Nephron (organoid): ENCODE results near the gene LRCH1.

Experiments
- H3K27ac Mint-ChIP-seq, 3 experiments: 2 replicates each; pipeline ENCODE4 v1.8.0; 2020; ENCODE audit warnings: mixed read lengths in 3 of 3, mild to moderate bottlenecking in 2 of 3, moderate library complexity in 1 of 3
- H3K27me3 Mint-ChIP-seq: 2 replicates; pipeline ENCODE4 v1.8.0; 2021; ENCODE audit warnings: low read depth, mild to moderate bottlenecking, moderate library complexity, mixed read lengths
- H3K36me3 Mint-ChIP-seq: 2 replicates; pipeline ENCODE4 v1.8.0; 2020; ENCODE audit warnings: low read depth, mixed read lengths
- H3K4me1 Mint-ChIP-seq: 2 replicates; pipeline ENCODE4 v1.8.0; 2020; ENCODE audit warnings: mixed read lengths
- H3K4me3 Mint-ChIP-seq, 3 experiments: 2 replicates each; pipeline ENCODE4 v1.8.0; 2020; ENCODE audit warnings: mild to moderate bottlenecking in 3 of 3, mixed read lengths in 3 of 3, moderate library complexity in 2 of 3
- H3K9me3 Mint-ChIP-seq: 2 replicates; pipeline ENCODE4 v1.8.0; 2020; ENCODE audit warnings: mixed read lengths
- TF ChIP-seq, protein P1 (sequence below), 3 experiments: fragments of 200-600 bp; sonication (generic); IDR thresholded peaks; one replicate each; pipeline ENCODE4 v1.5.0; 2021; ENCODE audit warnings: antibody characterized with exemption in 3 of 3; ENCODE audit not compliant: unreplicated experiment in 3 of 3

LRCH1 gene

DNA sequence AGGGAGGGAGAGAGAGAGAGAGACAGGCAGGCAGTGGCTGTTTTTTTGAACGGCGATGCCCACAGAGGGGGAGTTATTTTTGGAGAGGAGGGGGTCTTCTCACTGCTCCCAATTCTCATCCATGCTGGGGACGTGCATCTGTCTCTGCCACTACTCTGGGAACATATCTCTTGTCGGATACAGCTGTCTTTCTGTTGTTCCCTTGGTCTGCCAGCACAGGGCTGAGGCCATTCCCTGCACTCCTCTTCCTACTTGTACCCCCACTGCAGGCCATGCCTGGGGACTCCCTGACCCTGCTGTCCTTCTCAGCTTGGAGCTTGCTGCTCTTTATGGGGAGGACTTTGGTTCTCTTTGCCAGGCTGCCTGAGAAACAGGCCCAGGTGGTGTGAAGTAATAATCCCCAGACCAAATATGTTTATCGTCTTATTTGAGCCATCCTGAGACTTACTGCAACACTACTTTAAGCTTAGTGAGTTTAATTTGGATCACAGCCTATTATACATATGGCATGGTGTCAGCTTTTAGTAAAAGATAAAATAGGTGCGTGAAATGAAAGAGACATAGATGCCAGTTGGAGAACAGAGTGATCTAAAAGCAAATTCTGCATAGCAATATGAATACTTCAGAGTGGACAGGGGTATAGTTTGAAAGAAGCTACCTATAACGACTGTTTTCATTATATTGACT, 19.1 kb downstream of the LRCH1 start:
- H3K27ac Mint-ChIP-seq, result peak overlapping the region; percentile 45 to 68 (median 61)

DNA sequence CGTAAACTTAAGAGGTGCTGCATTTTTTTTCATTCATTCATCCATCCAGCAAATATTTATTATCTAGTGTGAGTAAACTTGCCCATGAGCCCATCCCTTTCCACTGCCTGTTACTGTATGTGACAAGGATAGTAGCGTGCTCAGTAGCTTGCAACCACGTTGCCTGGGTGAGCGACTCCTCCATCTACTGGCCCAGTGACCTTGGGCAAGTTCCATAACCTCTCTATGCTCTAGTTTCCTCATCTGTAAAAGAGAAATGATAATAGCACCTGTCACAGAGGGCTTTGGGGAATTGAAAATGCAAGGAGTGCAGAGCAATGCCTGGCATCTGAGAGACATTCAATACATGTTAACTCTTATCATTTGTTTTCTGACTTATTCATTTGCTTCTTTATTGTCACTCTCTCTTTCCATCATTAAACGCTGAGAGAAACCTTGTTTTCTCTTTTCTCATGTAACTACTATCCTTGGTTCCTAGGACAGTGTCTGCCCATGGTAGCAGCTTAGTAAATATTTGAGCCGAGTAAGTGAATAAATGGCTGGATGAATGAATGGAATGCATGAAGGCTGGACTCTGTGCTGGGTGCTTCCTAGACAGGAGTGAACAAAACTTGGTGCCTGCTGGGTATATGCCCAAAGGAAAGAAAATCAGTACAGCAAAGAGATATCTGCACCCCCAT, 19.9 kb downstream of the LRCH1 start:
- H3K4me3 Mint-ChIP-seq, result no peak overlapping the region
- no peaks in the 10 kb centered on the region for H3K36me3 Mint-ChIP-seq
- peak overlapping the region; percentile 45 to 68 (median 61) for H3K27ac Mint-ChIP-seq
- H3K9me3 Mint-ChIP-seq, result no peaks in the 10 kb centered on the region
- TF ChIP-seq, protein P1, sequence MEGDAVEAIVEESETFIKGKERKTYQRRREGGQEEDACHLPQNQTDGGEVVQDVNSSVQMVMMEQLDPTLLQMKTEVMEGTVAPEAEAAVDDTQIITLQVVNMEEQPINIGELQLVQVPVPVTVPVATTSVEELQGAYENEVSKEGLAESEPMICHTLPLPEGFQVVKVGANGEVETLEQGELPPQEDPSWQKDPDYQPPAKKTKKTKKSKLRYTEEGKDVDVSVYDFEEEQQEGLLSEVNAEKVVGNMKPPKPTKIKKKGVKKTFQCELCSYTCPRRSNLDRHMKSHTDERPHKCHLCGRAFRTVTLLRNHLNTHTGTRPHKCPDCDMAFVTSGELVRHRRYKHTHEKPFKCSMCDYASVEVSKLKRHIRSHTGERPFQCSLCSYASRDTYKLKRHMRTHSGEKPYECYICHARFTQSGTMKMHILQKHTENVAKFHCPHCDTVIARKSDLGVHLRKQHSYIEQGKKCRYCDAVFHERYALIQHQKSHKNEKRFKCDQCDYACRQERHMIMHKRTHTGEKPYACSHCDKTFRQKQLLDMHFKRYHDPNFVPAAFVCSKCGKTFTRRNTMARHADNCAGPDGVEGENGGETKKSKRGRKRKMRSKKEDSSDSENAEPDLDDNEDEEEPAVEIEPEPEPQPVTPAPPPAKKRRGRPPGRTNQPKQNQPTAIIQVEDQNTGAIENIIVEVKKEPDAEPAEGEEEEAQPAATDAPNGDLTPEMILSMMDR (IDR thresholded peaks at IDR 0.05; ENCODE audit: unreplicated experiment in 3 of 3), result no peak
- no peaks in the 10 kb centered on the region for H3K27me3 Mint-ChIP-seq
- peaks cover 80% of the 10 kb centered on the region for H3K4me1 Mint-ChIP-seq

More for the DNA sequence above, 19.1 kb downstream of the LRCH1 start:
- no peaks in the 10 kb centered on the region for H3K9me3 Mint-ChIP-seq
- TF ChIP-seq, protein P1 (IDR thresholded peaks at IDR 0.05; ENCODE audit: unreplicated experiment in 3 of 3), result no peak
- H3K4me3 Mint-ChIP-seq, result peak overlapping the region in 1 of 3 experiments; percentile 21
- no peaks in the 10 kb centered on the region for H3K36me3 Mint-ChIP-seq
- H3K4me1 Mint-ChIP-seq, result peaks cover 81% of the 10 kb centered on the region
- H3K27me3 Mint-ChIP-seq, result no peaks in the 10 kb centered on the region

DNA sequence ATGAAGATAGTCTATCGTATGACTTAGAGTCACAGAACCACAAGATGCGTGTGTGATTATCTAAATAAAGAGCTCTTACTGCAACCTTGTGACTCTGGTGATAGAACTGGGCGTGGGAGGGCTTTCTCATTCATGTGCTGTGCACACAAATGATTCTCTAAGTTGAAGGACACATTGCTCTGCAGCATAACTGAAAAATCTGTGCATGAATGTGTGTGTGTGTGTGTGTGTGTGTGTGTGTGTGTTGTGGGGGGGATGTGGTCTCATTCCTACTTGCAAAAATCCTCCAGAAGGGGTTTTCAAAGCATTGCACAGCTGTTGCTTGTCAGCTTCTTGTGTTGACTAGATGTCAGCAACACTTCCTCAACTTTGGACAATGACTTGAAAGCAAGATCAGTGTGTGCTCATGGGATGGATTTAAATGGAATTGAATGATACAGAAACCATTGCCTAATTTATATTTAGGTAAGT, 22.4 kb downstream of the LRCH1 start:
- H3K27me3 Mint-ChIP-seq, result no peaks in the 10 kb centered on the region
- H3K4me3 Mint-ChIP-seq, result peak overlapping the region in 1 of 3 experiments; percentile 18
- H3K27ac Mint-ChIP-seq, result peak overlapping the region; percentile 85 to 87 (median 85)
- H3K9me3 Mint-ChIP-seq, result no peaks in the 10 kb centered on the region
- peaks cover 87% of the 10 kb centered on the region for H3K4me1 Mint-ChIP-seq
- TF ChIP-seq, protein P1 (IDR thresholded peaks at IDR 0.05; ENCODE audit: unreplicated experiment in 3 of 3), result no peak
- no peaks in the 10 kb centered on the region for H3K36me3 Mint-ChIP-seq

DNA sequence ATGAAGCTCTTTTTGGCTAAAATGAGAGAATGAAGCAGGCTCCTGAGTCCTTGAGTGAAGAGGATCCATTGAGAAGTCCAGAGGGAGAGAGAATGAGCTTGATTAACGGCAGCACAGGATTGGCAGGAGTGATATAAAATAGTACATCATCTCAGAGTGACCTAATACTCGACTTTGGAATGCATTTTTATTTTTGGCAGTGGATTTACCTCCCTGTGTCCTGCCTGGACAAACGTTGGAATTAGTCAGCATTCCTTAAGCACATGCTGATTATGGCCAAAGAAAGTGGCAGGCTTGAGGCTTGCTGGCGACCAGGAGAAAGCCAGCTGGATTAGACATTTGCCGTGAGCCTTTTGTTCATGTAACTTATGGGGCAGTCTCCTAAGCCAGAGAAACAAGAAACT, 22.9 kb downstream of the LRCH1 start:
- Mint-ChIP-seq H3K36me3 (no peaks in the 10 kb centered on the region), H3K4me3 (peak overlapping the region in 2 of 3 experiments; percentile 17 to 18), H3K27ac (peak overlapping the region; percentile 85 to 87 (median 85)), H3K27me3 (no peaks in the 10 kb centered on the region), H3K9me3 (no peaks in the 10 kb centered on the region), H3K4me1 (peaks cover 86% of the 10 kb centered on the region)
- TF ChIP-seq, protein P1 (IDR thresholded peaks at IDR 0.05; ENCODE audit: unreplicated experiment in 3 of 3), result no peak

DNA sequence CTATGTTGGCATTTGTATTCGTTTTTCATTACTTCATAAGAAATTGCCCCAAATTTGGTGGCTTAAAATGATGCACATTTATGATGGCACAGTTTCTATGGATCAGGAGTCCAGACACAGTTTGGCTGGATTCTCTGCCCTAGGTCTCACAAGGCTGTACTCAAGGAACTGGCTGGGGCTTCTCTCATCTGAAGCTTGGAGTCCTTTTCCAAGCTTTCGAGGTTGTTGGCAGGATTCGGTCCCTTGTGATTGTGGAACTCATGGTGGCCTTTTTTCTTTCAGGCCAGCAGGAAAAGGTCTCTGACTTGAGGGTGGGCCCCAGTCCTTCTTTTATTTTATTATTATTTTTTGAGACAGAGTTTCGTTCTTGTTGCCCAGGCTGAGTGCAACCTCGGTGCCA, 23.8 kb downstream of the LRCH1 start:
- peaks cover 82% of the 10 kb centered on the region for H3K4me1 Mint-ChIP-seq

More for the DNA sequence above, 23.8 kb downstream of the LRCH1 start:
- no peaks in the 10 kb centered on the region for H3K27me3 Mint-ChIP-seq
- TF ChIP-seq, protein P1 (IDR thresholded peaks at IDR 0.05; ENCODE audit: unreplicated experiment in 3 of 3), result no peak
- no peaks in the 10 kb centered on the region for H3K9me3 Mint-ChIP-seq
- peak overlapping the region; percentile 85 to 87 (median 85) for H3K27ac Mint-ChIP-seq
- H3K4me3 Mint-ChIP-seq, result no peak overlapping the region
- no peaks in the 10 kb centered on the region for H3K36me3 Mint-ChIP-seq
